ENCODE measurements around the gene ZNF605. TPM values are rescaled to one million over a fixed set of nuclear protein-coding genes. Genes with fewer than 3 reads are reported as not detected.

ZNF605 gene
- total and polyA plus RNA-seq, 4 donors: 2.1 to 17.3 (median 7.3) TPM

DNA sequence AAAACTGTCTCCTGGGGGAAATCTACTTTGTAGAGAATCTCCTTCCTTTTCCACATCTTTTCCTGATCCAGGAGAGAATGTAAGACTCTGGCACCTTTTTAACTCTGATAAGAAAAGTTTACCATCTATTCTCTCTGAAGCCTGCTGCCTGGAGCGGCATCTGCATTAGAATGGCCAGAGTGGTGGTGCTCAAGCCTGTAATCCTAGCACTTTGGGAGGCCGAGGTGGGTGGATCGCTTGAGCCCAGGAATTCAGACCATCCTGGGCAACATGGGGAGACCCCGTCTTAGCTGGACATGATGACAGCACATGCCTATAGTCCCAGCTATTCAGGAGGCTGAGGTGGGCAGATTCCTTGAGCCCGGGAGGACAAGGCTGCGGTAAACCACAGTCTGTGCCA, 67.3 kb downstream of the ZNF605 start:
- Histone ChIP-seq H3K9me3 (ENCODE audit: control insufficient read depth in 4 of 4, insufficient read depth in 3 of 4, low read length in 3 of 4) (peaks cover 0 to 3% (median 0%) of the 10 kb centered on the region in 4 donors), H3K9ac (ENCODE audit: insufficient read depth in 1 of 2, low read length in 2 of 2) (no peak overlapping the region), H3K27ac (ENCODE audit: low read depth in 1 of 2, low read length in 1 of 2) (no peak overlapping the region), H3K36me3 (ENCODE audit: control insufficient read depth in 4 of 4, insufficient read depth in 4 of 4, low read length in 4 of 4) (peaks cover 0 to 5% (median 3%) of the 10 kb centered on the region in 4 donors), H3K4me3 (no peak overlapping the region), H3K4me1 (ENCODE audit: control insufficient read depth in 5 of 5, insufficient read depth in 5 of 5, low read length in 5 of 5) (peaks cover 0 to 4% (median 0%) of the 10 kb centered on the region in 5 donors), H3K27me3 (ENCODE audit: control insufficient read depth in 3 of 3, insufficient read depth in 3 of 3, low read length in 2 of 3) (no peaks in the 10 kb centered on the region)
- no peak for ATAC-seq (ENCODE audit: insufficient read depth, low FRiP score)
- no peak for DNase-seq
- no peak for TF ChIP-seq CTCF (IDR thresholded peaks at IDR 0.05; ENCODE audit: control extremely low read depth, extremely low read depth)
- 79 to 81% methylated on average over 6 of the region's 6 CpGs for WGBS, 2 donors

DNA sequence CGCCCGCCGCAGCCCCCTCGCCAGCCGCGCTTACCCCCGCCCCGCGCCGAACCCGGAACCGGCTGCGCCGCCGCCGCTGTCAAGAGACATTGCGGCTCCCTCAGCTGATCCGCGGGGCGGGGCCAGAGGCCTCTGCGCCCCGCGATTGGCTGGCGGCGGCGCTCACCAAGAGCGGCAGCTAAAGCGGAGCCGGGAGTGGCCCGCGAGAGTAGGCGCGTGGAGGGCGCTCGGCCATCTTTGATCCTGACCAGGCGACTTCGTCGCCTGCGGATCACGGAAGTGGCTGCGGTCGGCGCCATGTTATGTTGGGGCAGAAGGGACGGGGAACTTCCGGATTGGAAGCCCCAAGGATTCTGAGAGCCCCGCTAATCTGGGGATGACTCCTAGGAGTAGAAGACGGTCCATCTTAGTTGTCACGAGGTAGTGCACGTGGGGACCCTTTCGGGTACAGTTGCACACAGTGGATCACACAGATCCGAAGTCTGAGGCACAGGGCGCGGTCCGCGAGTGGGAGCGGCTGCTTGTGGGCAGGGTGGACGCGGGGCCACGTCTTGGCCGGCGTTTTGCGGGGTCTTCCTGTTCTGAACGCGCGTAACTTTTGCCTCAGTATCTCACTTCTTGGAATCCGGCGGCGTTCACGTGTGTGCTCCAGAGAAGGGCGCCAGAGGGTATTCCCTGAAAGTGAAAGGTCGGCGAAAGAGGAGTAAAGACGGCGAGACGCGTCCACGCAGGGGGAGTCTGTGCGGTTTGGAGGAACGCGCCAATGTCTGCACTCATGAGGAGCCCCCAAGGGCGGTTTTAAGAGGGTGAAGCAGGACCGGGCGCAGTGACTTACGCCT, 68.4 kb downstream of the ZNF605 start, which contains the start of gene CHFR:
CHFR (minus strand) TSS at position 93 of the 839 bp plus-strand sequence. CDS start 277 bp downstream, outside the sequence.
- 1% methylated on average over 73 to 84 of the region's 84 CpGs for WGBS, 2 donors
- Histone ChIP-seq H3K9ac (ENCODE audit: insufficient read depth in 1 of 2, low read length in 2 of 2) (peak within 1 kb of the TSS; percentile 86 to 98), H3K4me3 (peak within 1 kb of the TSS; percentile 100), H3K9me3 (ENCODE audit: control insufficient read depth in 4 of 4, insufficient read depth in 3 of 4, low read length in 3 of 4) (peaks cover 0 to 3% (median 2%) of the 10 kb centered on the region in 4 donors), H3K4me1 (ENCODE audit: control insufficient read depth in 5 of 5, insufficient read depth in 5 of 5, low read length in 5 of 5) (peaks cover 0 to 4% (median 0%) of the 10 kb centered on the region in 5 donors), H3K27me3 (ENCODE audit: control insufficient read depth in 3 of 3, insufficient read depth in 3 of 3, low read length in 2 of 3) (no peaks in the 10 kb centered on the region), H3K36me3 (ENCODE audit: control insufficient read depth in 4 of 4, insufficient read depth in 4 of 4, low read length in 4 of 4) (peaks cover 0 to 6% (median 4%) of the 10 kb centered on the region in 4 donors), H3K27ac (ENCODE audit: low read depth in 1 of 2, low read length in 1 of 2) (peak within 1 kb of the TSS; percentile 82 to 99)
- TF ChIP-seq CTCF (IDR thresholded peaks at IDR 0.05; ENCODE audit: control extremely low read depth, extremely low read depth): no peak
- DNase-seq (peak; percentile 98 to 99 (median 98)), ATAC-seq (ENCODE audit: insufficient read depth, low FRiP score) (peak; percentile 99)

GRCh38 chr12:132886529-132887477, 69.3 kb downstream of the ZNF605 start:
- peak in 1 of 3 donors; percentile 11 for DNase-seq

More at GRCh38 chr12:132886529-132887477, 69.3 kb downstream of the ZNF605 start:
- Histone ChIP-seq H3K4me3 (peak overlapping the region; percentile 100), H3K27ac (ENCODE audit: low read depth in 1 of 2, low read length in 1 of 2) (peak overlapping the region; percentile 67 to 94), H3K9me3 (ENCODE audit: control insufficient read depth in 4 of 4, insufficient read depth in 3 of 4, low read length in 3 of 4) (peaks cover 0 to 3% (median 2%) of the 10 kb centered on the region in 4 donors), H3K9ac (ENCODE audit: insufficient read depth in 1 of 2, low read length in 2 of 2) (no peak overlapping the region), H3K4me1 (ENCODE audit: control insufficient read depth in 5 of 5, insufficient read depth in 5 of 5, low read length in 5 of 5) (peaks cover 0 to 4% (median 0%) of the 10 kb centered on the region in 5 donors), H3K27me3 (ENCODE audit: control insufficient read depth in 3 of 3, insufficient read depth in 3 of 3, low read length in 2 of 3) (no peaks in the 10 kb centered on the region), H3K36me3 (ENCODE audit: control insufficient read depth in 4 of 4, insufficient read depth in 4 of 4, low read length in 4 of 4) (peaks cover 0 to 8% (median 4%) of the 10 kb centered on the region in 4 donors)
- no peak for TF ChIP-seq CTCF (IDR thresholded peaks at IDR 0.05; ENCODE audit: control extremely low read depth, extremely low read depth)
- 10 to 15% methylated on average over 44 to 64 of the region's 64 CpGs for WGBS, 2 donors
- ATAC-seq (ENCODE audit: insufficient read depth, low FRiP score): no peak
